HG02885 (cell line): Measurements from ENCODE around the gene ATP2B3.
A peak's percentile ranks its signal among the peaks of the same experiment; 100 is the strongest.

Experiments
- ATAC-seq: cut with Tn5 transposase; IDR thresholded peaks from one replicate; pipeline ENCODE4 v1.9.1; 2021; ENCODE audit warnings: mild to moderate bottlenecking; ENCODE audit not compliant: unreplicated experiment, poor library complexity

The ATP2B3 gene

GRCh38 chrX:153562546-153562945 lies 45.1 kb downstream of the ATP2B3 start:
- ATAC-seq: no peak

GRCh38 chrX:153564047-153564606 lies 46.7 kb downstream of the ATP2B3 start:
- ATAC-seq: no peak

DNA sequence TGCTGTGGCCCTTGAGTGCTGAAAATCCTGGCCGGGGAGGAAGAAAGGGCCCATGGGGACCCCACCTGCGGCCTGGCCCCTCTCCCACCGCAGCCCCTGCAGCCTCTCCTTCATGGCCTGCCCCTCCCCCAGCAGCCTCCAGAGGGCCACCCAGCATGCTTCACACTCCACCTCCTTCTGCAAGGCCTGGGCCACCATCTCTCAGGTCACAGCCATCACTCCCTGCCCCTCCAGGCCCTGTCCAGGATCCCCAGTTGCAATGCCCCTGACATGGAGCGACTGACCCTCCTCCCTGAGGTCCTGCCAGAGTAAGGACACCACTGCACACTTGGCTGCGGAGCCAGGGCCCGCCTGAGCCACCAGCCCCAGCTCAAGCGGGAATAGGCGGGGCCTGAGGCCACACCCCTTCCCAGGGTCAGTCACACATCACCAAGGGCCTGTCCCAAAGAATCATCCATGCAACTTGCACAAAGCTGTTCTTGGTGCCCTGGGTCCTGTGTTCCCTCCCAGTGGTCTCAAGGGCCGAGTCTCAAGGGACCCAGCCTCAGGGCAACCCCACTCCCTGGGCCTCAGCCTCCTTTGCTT lies 48.6 kb downstream of the ATP2B3 start:
- ATAC-seq: no peak

DNA sequence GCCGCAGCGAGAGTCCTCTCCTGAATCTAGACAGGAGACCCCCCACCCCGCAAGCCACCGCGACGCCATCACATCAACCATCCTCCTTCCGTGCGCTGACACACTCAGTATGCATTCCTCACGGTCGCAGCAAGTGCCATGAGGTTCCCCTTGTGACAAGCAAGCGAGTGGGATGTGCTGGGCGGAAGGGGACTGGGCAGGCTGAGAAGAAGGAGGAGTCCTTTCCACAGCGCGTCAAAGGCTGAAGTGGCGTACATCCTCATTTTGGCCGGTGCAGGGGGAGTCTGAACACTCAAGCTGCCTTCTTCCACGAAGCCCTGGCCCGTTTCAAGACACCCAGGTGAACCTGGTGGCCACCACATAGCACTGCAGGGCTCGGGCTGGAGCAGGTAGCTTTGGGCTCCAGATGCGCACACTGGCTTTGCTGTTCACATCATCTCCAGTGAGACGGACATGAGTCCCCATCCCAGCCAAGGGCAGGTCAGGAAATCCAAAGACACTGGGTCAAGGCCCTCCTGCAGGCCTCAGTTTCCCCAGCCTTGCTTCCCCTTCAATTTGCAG lies 51.1 kb downstream of the ATP2B3 start:
- ATAC-seq: no peak

DNA sequence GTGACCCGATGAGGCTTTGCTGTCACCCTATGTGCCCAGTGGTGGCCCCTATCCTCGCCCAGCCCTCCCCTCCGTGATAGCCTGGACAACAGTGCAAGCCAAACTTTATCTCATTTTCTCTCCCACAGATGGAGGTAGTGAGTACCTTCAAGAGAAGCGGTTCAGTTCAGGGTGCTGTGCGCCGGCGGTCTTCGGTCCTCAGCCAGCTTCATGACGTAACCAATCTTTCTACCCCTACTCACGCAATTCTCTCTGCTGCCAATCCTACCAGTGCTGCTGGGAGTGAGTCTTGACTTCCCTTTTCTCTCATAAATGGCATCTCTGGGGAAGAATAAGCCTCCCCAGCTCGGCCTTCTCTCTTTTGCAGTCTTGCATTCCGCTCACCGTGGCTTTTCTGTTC lies 52.0 kb downstream of the ATP2B3 start:
- ATAC-seq: no peak

DNA sequence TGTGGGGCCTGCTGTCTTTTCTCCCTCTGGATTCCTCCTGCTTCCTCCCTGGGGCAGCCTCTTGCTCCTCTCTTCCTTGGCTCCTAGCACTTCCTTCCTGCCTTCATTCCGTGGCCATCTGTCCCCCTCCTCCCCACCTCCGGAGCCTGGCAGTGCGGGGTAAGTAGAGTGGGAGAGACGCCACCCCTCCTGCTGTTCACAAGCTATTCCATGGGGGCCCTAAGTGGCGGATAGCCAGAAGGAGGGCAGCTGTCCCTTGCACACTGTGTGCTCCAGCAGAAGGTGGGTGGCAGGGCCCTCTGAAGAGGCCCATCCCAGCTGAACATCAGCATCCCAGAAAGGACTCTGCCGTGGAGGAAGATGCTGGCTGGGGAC lies 54.1 kb downstream of the ATP2B3 start:
- ATAC-seq: no peak

- no peak for ATAC-seq
Observed at GRCh38 chrX:153572601-153573000, 55.2 kb downstream of the ATP2B3 start.

DNA sequence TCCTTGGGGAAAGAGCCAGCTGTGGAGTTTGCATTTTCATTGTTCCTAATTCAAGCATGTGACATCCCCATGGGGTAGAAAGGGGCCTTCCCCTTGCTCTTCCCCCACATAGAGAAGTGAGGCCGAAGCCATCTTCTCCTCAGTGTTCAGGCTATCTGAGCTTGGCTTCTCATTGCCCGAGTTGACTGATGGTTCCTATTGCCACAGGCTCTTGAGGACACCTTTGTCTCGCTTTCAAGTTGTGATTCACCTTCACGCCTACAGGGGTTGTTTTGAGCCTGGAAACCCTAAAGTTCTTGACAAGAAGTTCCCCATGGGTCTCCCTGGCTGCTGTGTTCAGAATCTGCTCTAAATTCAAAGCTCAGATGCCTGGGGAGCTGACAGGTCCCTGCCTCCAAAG lies 56.5 kb downstream of the ATP2B3 start:
- no peak for ATAC-seq

- ATAC-seq: no peak
Observed at GRCh38 chrX:153576239-153576870, 58.9 kb downstream of the ATP2B3 start.

GRCh38 chrX:153576961-153577360 lies 59.5 kb downstream of the ATP2B3 start:
- ATAC-seq: no peak

- no peak for ATAC-seq
Observed at GRCh38 chrX:153578200-153578835, 60.9 kb downstream of the ATP2B3 start.

GRCh38 chrX:153578889-153579288 lies 61.4 kb downstream of the ATP2B3 start:
- ATAC-seq: no peak

DNA sequence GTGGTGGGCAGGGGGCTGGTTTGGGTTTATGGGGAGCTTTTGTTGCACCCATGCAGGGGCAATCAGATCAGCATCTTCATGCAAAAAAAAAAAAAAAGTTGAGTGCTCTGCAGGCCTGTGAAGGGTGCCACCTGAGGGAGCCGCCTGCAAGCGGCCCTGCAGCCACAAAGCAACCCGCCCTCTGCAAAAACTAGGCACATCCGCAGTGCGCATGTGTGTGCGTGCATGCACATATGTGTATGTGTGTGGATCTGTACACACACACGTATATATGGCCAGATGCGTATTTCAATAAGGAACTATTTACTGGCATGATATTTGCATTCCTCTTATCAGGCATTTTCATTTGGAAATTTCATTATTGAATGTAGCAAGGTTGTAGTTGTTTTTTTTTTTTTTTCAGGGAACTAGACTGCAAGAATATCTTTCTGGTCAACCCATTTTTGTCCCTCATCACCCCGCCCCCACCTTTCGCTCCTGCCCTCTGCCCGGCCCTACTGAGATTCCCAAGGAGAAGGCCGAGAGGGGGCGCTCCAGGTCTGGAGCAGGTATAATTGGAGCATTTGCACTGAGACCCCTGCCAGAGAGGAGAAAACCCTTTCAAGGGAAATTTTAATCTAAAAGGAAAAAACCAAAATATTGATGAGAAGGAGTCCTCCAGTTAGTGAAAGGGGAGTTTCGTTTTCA lies 63.4 kb downstream of the ATP2B3 start:
- no peak for ATAC-seq

- ATAC-seq: peak; percentile 99
Observed at GRCh38 chrX:153582896-153583295, 65.5 kb downstream of the ATP2B3 start.

GRCh38 chrX:153583433-153583832 lies 66.0 kb downstream of the ATP2B3 start:
- ATAC-seq: no peak

- ATAC-seq: no peak
Observed at GRCh38 chrX:153585827-153586226, 68.4 kb downstream of the ATP2B3 start.

- ATAC-seq: no peak
Observed at GRCh38 chrX:153587342-153587741, 69.9 kb downstream of the ATP2B3 start.

GRCh38 chrX:153588021-153588781 lies 70.8 kb downstream of the ATP2B3 start:
- no peak for ATAC-seq

- no peak for ATAC-seq
Observed at GRCh38 chrX:153588782-153589446, 71.5 kb downstream of the ATP2B3 start.
